Fibroblast of villous mesenchyme (primary cell): Measurements from ENCODE around the gene NUS1. TPM values are rescaled to one million over a fixed set of nuclear protein-coding genes. Genes with fewer than 3 reads are reported as not detected.
"Not testable (repeated sequence)": the region's sequence is repeated elsewhere in the genome, so short reads cannot be mapped to it uniquely, and the experiment has no call there.

Experiments used
- DNase-seq: peaks from one replicate; pipeline ENCODE4 v3.0.0-alpha.2; 2010; ENCODE audit warnings: low read depth
- H3K4me3 ChIP-seq: 2 replicates; pipeline ENCODE4 v1.5.1; 2011; ENCODE audit warnings: low read depth, mild to moderate bottlenecking, low read length
- CTCF ChIP-seq: IDR thresholded peaks from 2 replicates; pipeline ENCODE4 v1.5.1; 2012; ENCODE audit warnings: low read depth, mild to moderate bottlenecking, low read length; ENCODE audit not compliant: insufficient read depth
- total RNA-seq: library from RNA; depleted of rRNA; stranded (reverse); fragments of >200 nt; gene quantifications from 2 replicates; pipeline ENCODE4 v1.2.3, GENCODE V29; 2012

Gene NUS1
- total RNA-seq, result 20.3 and 26.8 TPM in 2 replicates

GRCh38 chr6:117674991-117675657 lies at the start of gene NUS1:
TSS of gene NUS1 (plus strand) at chr6:117675469. CDS start at chr6:117675671, 202 bp downstream.
- peak within 1 kb of the TSS; percentile 78 for H3K4me3 ChIP-seq
- TF ChIP-seq CTCF, result peak; percentile 78
- DNase-seq, result peak; percentile 97

GRCh38 chr6:117627533-117627932 lies 47.7 kb upstream of the NUS1 start:
- no peak for TF ChIP-seq CTCF
- DNase-seq, result no peak
- no peak overlapping the region for H3K4me3 ChIP-seq

- no peak for DNase-seq
- no peak for TF ChIP-seq CTCF
- no peak overlapping the region for H3K4me3 ChIP-seq
Measured at GRCh38 chr6:117629119-117629660, 46.1 kb upstream of the NUS1 start.

- no peak for DNase-seq
- H3K4me3 ChIP-seq, result no peak overlapping the region
- no peak for TF ChIP-seq CTCF
Measured at GRCh38 chr6:117637770-117638169, 37.5 kb upstream of the NUS1 start.

- H3K4me3 ChIP-seq, result no peak overlapping the region
- no peak for DNase-seq
- TF ChIP-seq CTCF, result no peak
Measured at GRCh38 chr6:117642976-117643375, 32.3 kb upstream of the NUS1 start.

- not testable (repeated sequence) for DNase-seq, H3K4me3 ChIP-seq
Measured at GRCh38 chr6:117651984-117652383, 23.3 kb upstream of the NUS1 start.

- no peak overlapping the region for H3K4me3 ChIP-seq
- no peak for TF ChIP-seq CTCF
- DNase-seq, result no peak
Measured at GRCh38 chr6:117653949-117654348, 21.3 kb upstream of the NUS1 start.
